HG02943 (cell line): ENCODE measurements around the gene DDR2.

ENCODE experiments used
- ATAC-seq: cut with Tn5 transposase; IDR thresholded peaks from one replicate; pipeline ENCODE4 v1.9.1; 2021; ENCODE audit warnings: mild to moderate bottlenecking, low read depth, moderate library complexity; ENCODE audit not compliant: unreplicated experiment

DDR2 gene

DNA sequence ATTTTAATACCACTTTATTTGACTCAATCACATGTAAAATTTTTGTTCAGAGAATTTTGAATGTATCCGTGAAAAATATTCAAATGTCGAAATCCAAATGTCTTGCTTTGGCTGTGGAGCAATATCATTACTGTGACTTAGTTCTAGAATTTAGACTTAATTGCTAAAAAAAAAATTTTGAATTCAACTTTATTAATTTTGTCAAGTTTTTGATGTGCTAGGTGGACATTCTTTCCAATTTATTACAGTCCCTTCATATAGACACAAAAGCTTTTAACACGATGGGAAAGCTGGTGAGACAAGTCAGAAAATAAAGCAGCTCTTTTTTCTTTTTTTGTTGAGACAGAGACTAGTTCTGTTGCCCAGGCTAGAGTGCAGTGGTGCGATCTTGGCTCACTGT is 62.6 kb downstream of the DDR2 start:
- ATAC-seq: no peak

DNA sequence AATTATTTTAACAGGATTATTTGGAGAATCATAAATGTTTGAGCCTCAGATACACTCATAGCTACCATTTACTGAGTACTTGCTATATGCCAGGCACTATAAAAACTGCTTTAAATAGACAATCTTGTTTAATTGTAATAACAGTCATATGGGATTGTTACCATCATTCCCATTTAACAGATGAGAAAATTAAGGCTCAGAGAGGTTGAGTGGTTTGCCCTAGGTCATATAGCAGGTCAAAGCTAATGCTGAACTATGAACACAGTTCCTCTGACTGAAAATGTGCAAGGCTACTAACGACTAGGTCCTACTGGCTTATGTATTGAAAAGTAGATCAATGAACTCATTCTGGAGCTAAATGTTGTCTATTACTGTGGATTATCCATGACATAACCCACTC is 63.4 kb downstream of the DDR2 start:
- ATAC-seq: no peak

DNA sequence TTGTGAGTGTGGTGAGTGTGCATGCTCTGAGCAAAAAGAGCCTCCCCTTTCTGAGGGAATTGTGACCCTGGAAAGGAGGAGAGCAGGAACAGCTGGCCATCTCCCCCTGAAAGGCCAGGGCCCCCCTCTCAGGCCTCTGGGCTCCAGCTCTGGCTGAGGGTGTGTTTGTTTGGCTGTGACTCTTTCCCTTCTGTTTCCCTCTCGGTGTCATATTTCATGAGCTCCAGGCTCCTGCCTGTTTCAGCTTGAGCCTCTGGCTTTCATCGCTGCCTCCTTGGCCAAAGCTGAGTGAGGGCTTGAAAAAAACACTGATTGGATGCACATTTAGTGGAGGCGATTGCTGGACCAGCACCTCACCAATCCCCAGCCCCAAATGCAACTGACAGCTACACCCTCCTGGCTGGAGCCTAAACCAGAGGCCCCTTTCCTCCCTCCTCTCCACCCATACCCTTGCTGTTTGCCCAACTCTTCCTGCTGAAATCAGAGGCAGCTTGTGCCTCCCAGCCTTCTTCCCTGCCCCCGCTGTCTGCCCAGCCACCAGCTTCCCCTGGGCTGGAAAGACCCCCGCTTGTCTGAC is 64.1 kb downstream of the DDR2 start:
- ATAC-seq: no peak

- ATAC-seq: no peak
These were observed 65.1 kb downstream of the DDR2 start for GRCh38 chr1:162697140-162697895.

- ATAC-seq: no peak
These were observed 67.1 kb downstream of the DDR2 start for GRCh38 chr1:162699366-162699765.

DNA sequence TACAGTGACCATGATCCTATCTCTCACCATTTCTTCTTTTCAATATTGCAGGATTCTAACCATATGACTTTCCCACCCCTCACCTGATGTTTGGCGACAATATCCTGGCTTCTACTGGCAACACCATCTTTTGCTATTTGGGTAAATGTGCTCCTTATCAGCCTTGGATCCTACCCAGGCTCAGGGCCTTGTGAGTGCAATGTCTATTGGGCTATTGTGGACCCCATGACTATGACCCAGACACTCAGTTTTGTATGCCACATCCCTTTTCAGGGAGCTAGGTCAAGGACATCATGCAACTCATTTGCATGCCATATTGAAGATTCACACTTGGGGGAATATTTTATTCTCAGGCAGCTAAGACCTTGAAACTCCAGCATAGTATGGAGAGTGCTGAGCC is 67.9 kb downstream of the DDR2 start:
- no peak for ATAC-seq

DNA sequence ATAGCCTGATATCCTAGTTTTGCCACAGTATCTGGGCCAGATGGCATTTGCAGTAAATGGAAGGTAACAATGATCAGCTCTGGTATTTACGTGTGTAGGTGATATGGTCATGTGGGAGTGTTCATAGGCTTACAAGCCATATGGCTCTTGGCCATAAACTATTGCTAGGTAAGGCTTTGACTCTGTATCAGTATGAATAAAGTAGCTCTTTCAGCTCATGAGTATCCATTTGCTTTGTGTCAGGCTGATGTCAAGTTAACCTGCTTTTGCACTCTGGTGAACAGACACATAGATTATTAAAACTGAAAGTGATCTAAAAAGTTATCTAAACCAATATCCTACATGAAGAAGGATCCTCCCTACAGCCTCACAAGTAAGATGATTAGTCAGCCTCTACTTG is 69.0 kb downstream of the DDR2 start:
- no peak for ATAC-seq

GRCh38 chr1:162702628-162703027 is 70.4 kb downstream of the DDR2 start:
- ATAC-seq: no peak

- ATAC-seq: no peak
These were observed 71.4 kb downstream of the DDR2 start for GRCh38 chr1:162703708-162704107.

DNA sequence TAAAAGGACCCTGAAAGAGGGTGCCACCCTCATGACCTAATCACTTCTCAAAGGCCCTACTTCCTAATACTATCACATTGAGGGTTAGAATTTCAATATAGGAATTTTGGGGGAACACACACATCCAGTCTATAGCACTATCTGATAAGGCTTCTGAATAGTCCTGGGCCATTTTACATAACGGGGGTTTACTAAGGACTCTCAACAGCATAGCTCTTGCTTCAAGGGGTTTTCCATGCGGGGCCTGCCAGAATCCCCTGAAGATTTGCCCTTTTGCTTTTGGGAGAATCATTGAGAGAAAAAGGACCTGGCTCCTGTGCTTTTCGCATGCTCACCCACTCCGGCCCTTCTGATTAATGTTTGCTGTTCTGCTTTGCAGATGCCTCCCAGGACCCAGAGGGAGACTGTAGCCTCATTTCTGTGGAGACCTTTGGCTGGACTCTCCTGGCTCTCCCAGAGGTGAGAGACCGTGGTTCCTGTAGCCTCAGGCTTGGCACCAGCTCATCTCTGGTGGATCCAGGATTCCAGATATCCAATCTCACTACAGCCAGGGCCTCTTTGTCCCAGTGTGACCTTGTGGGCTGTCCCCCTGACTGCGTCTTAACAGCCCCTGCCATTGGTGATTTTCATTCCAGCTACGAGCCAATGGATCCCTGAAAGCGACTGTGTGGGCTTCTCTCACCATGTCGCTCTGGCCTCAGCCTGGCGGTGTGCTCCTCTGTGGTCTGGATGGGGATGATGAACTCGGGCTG is 72.6 kb downstream of the DDR2 start:
- no peak for ATAC-seq

DNA sequence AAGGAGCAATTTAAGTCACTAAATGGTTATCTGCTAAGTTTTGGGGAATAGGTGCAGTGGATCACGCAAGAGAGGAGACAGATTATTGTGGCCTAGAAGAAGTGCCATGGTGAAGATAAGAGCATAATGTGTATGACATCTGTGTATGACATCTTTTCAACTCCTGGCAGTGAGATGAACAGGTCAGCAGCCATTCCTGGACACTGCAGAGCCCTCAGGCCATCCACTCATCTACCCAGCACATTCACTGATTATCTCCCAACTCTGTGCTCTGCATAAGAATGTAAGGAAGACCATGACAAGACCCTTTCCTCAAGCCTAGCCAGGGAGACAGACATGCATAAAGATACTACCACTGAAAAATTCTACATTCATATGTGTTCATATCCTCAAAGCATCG is 73.7 kb downstream of the DDR2 start:
- ATAC-seq: no peak

GRCh38 chr1:162706606-162707005 is 74.3 kb downstream of the DDR2 start:
- no peak for ATAC-seq

GRCh38 chr1:162708286-162708685 is 76.0 kb downstream of the DDR2 start:
- no peak for ATAC-seq

GRCh38 chr1:162709132-162709860 is 77.0 kb downstream of the DDR2 start:
- ATAC-seq: no peak

DNA sequence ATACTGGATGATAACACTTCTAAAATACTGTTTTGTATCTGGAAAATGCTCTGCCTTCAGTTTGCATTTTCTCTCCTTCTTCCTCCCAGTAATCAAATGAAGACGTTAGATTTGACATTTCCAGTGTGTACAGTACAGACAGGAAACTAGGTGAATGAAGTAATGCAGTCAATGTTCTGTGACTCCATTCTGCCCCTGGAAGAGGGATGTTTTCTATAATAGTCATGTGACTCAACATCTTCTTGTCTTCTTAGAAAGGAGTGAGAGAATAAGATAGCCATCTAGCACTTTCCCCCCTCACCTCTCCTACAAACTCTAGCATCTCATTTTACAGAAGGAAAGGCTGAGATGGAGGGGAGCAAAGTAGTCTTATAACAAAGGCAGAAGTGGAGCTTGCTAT is 77.6 kb downstream of the DDR2 start:
- ATAC-seq: no peak

DNA sequence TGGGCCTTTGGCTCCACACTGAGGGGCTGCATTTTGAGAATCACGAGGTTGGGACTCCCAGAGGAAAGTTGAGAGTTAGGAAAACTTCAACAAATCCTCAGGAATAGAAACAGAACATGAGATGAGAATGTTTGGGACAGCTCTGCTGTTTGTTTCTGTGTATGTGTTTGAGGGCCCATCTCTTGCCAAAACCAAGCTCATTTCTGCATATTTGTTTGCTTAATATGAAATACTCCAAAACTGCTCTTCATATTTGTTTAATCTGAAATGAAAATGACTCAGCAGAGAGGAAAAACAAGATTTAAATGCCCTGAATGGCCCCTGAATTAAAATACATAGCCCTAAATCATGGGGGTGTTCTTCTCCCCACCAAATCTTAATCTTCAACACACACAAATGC is 78.1 kb downstream of the DDR2 start:
- ATAC-seq: no peak

- no peak for ATAC-seq
These were observed 78.7 kb downstream of the DDR2 start for GRCh38 chr1:162710780-162711465.

DNA sequence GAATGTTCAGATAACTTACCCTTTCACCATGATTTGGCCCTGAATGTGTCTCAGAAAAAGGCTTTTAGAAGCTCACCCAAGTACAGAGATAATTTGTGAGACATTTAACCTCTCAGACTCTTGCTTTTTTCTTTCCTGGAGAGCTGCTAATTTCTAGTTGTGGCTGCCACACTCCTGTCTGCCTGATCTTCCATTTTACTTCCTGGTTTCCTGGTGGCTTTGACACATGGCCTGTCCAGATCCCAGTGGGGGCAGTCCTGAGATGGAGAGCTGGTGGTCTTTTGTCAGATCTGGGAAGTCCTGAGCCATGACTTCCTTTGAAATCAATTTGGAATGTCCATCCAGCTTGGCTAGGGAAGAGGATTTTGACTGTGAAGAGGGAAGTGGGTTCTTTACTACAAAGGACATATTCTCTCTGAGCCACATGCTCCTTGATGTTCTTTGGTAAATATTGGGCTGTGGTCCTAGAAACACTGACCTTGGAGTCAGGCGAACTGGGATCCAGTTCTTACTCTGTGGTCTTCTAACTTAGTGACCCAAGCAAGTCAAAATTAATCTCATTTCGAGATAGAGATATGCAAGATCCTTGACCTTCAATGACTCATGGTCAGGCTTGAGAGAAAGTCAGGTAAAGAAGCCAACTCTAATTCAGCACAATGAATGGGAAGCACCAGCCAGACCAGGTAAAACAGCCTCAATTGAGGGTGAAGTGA is 80.2 kb downstream of the DDR2 start:
- ATAC-seq: no peak

DNA sequence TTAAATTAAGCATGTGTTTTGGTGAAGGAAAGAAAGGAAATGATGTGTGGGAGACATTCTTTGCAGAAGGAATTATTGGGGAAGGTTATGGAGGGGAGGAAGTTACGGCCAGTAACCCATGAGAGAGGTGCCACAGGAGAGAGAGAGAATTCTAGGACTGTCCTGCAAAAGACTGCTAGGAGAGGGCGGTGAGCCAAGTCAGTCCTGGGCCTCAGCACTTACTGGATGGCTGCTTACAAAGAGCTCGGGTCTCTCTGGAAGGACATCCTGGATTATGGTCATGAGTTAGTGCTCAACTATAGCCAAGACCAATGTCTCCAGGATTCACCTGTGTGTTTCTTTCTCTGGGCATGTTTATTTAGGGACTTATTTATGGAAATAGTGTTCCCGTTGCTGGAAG is 83.9 kb downstream of the DDR2 start:
- no peak for ATAC-seq

GRCh38 chr1:162716552-162716951 is 84.3 kb downstream of the DDR2 start:
- no peak for ATAC-seq
